ENCODE data around the gene INKA1.
A peak's percentile ranks its signal among the peaks of the same experiment; 100 is the strongest.

- TF ChIP-seq CTCF (IDR thresholded peaks at IDR 0.05) (peak; percentile 78 to 94 (median 88)), POLR2A (IDR thresholded peaks at IDR 0.05) (no peak)
These were observed 36.2 kb downstream of the INKA1 start for GRCh38 chr3:49839193-49839809.

Measured in tibial nerve (tissue), 3 donors.